HG03520 (cell line): ENCODE measurements around the gene ZNF439.
"Not testable (repeated sequence)": the region's sequence is repeated elsewhere in the genome, so short reads cannot be mapped to it uniquely, and the experiment has no call there.

ENCODE experiments used
- ATAC-seq: cut with Tn5 transposase; IDR thresholded peaks from one replicate; pipeline ENCODE4 v1.9.1; 2021; ENCODE audit warnings: mild to moderate bottlenecking, moderate library complexity; ENCODE audit not compliant: unreplicated experiment

Gene ZNF439

DNA sequence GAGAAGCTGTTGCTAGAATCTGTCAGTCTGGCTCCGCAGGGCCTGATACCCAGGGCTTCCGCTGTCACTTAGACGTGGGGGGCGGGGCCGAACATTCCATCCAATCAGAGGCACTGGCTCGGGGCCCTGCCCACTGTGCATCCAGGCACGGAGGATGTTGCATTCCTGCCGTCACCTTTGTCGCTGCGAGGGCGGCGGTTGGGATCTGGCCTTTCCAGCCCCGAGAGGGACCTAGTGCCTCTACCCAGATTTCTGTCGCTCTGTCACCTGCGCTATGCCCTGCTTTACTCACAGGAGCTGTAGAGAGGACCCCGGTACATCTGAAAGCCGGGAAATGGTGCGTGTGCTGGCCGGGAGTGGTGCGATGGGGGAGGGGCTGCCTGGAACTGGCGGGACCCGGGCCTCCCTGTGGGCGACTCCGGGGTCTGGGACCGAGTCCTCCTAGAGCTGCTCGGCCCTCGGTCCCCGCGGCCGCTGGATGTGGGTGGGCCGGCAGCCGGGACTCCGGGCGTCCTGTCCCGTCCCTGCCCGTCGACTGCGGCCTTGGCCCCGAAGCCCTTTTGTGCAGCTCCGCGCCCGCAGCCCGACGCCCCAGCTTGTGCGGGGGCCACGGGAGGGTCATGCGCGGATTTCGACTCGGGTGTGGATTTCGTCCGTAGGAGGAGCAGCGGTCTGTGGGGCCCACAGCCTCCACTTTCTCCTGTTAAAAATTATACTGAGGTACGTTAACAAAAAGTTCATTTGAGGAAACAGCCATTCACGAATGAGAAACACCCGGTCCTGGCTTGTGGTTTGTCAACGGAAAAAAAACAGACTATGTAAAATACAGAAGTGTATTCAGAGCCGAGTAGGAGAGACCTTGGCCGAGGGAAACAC is at the start of gene ZNF439:
ZNF439 (plus strand) TSS at position 133 of the 876 bp plus-strand sequence; CDS start at position 275, 142 bp downstream.
- ATAC-seq: no peak

DNA sequence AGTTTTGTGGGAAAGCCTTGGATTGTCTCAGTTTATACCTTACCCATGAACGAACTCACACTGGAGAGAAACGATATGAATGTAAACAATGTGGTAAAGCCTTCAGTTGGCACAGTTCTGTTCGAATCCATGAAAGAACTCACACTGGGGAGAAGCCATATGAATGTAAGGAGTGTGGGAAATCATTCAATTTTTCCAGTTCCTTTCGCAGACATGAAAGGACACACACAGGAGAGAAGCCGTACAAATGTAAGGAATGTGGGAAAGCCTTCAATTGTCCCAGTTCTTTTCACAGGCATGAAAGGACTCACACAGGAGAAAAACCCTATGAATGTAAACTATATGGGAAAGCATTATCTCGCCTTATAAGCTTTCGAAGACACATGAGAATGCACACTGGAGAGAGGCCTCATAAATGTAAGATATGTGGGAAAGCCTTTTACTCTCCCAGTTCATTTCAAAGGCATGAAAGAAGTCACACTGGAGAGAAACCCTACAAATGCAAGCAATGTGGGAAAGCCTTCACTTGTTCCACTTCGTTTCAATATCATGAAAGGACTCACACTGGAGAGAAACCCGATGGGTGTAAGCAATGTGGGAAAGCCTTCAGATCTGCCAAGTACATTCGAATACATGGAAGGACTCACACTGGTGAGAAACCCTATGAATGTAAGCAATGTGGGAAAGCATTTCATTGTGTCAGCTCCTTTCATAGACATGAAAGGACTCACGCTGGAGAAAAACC is 42.0 kb upstream of the ZNF439 start:
- ATAC-seq: no peak

DNA sequence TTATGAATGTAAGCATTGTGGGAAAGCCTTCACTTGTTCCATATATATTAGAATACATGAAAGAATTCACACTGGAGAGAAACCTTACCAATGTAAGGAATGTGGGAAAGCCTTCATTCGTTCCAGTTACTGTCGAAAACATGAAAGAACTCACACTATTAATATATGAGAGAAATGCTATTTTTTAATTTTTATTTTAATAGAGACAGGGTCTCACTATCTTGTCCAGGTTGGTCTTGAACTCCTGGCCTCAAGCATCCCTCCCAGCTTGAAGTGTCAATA is 41.5 kb upstream of the ZNF439 start:
- ATAC-seq: no peak

DNA sequence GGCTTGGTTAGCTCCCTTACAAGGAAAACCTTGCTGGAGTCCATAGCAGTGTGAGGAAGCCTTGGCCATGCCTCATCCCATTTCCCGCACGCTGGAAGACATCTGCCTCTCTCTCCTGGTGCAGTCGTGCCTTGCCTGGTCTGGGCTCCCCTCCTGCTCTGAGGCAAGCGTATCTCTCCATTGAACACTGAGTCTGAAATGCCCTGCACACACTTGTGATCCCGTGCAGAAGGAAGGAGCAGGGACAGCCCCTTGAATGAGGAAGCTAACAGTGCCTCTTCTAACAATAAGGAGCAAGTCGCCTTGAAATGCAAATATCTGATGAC is 34.9 kb upstream of the ZNF439 start:
- peak; percentile 16 for ATAC-seq

DNA sequence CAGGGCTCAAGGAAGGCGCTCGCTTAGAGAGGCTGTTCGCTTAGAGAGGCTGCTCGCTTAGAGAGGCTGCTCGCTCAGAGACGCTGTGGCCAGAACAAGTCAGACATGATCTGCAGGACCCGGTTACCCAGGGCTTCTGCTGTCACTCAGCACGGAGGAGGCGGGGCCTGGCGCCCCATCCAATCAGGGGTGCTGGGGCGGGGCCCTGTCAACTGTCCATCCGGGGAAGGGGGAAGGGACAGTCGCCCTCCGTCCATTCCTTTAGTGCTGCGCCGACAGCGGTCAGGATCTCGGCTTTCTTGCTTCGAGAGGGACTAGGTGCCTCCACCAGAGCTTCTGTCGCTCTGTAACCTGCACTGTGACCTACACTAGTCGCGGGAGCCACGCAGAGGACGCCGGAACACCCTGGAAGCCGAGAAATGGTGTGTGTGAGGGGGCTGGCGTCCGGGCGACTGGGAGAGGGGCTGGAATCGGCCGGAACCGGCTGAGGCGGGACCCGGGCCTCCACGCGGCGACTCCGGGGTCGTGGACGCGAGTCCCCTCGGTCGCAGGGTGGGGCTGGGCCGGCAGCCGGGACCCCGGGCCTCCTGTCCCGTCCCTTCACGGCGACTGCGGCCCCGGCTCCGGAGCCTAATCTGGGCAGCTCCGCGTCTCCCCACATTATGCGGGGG is 34.4 kb upstream of the ZNF439 start, which contains the start of gene ZNF440:
ZNF440 (plus strand) TSS at position 245 of the 671 bp plus-strand sequence; CDS start at position 420, 175 bp downstream.
- ATAC-seq: peak; percentile 91

DNA sequence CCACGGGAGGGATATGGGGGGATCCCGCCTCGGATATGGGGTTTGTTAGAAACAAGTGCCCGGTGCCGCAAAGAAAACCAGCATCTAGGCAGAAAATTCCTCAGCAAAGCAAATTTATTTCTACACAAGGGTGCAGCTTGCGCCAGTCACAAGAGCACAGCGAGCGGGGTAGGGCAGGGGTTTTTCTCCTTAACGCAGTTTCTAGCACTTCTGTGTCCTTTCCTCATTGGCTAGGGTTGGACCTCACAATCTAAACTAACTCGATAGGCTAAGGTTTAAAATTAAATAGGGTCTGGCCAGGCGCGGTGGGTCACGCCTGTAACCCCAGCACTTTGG is 33.9 kb upstream of the ZNF439 start:
- no peak for ATAC-seq

DNA sequence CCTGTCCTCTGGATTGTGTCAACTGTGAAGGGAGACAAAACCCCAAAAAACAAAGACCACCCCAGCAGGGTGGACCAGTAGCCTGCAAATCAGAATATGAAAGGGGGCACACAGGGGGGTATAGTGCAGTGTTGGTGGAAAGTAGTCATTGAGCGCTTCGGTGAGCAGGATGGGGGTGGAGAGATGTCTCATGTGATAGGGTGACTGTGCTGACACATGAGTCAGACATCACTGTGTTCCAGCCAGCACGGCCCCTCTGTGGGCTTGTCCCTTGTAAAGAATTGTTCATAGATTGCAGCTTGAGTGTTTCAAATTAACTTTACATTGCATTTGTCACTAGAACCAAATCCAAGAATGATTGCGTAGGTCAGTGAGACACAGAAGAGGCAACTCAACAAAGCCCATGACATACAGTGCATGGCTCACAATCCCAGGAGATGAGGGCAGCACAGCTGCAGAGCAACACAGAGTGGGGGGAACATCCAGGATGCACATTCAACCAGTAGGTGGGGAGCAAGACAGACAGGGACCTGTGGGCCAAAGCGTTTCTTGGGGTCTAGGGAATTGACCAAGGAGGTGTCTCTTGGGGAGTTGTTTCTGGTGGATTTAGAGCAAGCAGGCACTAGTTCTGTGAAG is 26.9 kb upstream of the ZNF439 start:
- ATAC-seq: no peak

DNA sequence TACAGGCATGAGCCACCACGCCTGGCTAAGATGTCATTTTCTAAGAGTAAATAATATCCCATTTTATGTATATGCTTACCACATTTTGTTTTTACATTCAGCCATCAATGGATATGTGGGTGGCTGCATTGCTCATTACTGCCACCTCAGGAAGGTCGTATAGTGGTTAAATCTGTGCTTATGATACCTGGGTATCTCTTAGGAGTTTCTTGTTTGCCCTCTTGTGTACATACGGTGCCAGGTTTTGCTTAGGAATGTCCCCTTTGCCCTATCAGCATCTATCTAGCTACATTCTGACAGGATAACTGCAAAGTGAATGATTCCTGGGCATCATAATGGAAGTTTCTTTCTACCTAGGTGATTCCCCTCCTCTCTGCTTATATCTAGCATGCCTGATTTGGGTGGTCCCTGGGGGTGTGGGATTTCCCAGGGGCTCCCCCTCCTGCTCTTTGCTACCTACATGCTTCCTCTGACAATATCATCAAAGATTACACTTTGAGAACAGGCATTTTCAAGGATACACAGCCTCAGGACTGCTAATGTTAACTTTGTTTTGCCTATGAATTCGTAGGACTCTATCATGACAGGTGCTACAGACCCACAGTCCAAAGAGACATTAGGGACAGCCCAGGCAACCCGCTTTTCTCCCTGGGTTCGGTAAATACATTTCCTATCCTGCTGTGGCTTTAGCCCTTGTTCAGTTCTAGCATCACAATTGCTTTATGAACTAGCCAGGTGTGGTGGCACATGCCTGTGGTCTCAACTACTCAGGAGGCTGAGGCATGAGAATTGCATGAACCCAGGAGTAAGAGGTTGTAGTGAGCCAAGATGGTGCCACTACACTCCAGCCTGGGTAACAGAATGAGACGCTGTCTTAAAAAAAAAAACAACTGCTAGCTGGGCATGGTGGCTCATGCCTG is 19.3 kb upstream of the ZNF439 start:
- not testable (repeated sequence) for ATAC-seq

DNA sequence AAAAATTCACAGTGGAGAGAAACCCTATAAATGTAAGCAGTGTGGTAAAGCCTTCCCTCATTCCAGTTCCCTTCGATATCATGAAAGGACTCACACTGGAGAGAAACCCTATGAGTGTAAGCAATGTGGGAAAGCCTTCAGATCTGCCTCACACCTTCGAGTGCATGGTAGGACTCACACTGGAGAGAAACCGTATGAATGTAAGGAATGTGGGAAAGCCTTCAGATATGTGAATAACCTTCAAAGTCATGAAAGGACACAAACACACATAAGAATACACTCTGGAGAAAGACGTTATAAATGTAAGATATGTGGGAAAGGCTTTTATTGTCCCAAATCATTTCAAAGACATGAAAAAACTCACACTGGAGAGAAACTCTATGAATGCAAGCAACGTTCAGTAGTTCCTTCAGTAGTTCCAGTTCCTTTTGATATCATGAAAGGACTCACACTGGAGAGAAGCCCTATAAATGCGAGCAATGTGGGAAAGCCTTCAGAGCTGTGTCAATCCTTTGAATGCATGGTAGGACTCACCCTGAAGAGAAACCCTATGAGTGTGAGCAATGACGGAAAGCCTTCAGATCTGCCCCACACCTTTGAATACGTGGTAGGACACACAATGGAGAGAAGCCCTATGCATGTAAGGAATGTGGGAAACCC is 16.1 kb upstream of the ZNF439 start:
- ATAC-seq: no peak

DNA sequence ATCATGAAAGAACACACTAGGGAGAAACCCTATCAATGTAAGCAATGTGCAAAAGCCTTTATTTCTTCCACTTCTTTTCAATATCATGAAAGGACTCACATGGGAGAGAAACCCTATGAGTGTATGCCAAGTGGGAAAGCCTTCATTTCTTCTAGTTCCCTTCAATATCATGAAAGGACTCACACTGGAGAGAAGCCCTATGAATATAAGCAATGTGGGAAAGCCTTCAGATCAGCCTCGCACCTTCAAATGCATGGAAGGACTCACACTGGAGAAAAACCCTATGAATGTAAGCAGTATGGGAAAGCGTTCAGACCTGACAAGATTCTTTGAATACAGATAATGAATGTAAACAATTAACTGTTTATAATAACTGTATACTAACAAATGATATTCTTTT is 15.0 kb upstream of the ZNF439 start:
- ATAC-seq: no peak

DNA sequence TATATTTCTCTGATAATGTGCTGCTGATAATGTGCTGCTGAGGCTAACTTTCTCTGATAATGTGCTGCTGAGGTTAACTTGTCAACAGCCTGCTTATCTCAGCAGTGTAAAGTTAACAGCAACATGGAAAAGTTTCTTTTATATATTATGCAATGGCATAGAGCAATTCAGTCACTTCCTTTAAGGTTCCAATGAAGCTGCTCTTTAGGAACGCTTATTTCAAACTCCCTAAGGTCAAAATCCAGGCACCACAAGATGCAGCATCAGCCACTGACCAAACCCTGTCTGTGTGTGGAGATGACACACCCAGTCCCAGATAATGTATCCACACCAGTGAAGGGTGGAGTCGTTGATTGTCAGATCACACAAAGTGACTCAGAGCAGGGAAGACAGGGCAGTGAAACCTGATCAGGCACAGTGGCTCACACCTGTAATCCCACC is 12.9 kb upstream of the ZNF439 start:
- ATAC-seq: not testable (repeated sequence)

DNA sequence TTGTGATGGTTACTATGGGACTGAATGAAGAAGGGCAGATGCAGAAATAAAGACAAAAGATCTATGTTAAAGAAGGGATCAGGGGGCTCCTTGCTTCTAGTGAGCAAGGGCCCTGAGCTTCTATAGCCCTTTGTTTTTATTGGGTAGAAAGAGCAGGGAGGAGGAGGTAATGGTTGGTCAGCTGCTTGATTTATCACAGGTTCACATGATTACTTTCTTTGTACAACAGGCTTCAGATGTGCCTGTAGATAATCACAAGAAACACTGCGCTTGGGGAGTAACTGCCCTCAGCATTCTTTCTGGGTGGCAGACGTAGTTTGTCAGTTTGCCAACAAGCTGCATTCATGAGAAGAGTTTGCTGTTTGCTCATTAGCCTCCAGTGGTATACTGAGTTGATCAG is 4.8 kb upstream of the ZNF439 start:
- ATAC-seq: no peak

DNA sequence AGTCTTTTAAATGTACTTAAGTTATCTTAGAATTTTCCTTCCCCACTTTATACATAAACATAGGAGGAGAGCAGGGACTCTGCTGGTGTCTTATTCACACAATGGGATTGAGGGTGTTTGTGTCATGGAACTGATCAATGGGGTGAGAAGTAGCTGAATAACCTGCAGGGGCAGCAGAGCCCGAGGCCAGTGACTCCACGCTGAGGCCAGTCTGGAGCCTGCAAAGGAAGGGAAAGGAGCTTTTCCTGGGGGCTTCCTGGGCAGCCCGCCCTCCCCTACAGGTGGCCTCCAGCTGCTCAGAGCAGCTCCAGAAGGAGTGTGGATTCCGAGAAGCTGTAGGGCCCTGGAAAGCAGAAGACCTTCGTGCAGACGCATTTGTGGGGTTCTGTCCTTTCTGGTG is 911 bp upstream of the ZNF439 start:
- ATAC-seq: not testable (repeated sequence)

DNA sequence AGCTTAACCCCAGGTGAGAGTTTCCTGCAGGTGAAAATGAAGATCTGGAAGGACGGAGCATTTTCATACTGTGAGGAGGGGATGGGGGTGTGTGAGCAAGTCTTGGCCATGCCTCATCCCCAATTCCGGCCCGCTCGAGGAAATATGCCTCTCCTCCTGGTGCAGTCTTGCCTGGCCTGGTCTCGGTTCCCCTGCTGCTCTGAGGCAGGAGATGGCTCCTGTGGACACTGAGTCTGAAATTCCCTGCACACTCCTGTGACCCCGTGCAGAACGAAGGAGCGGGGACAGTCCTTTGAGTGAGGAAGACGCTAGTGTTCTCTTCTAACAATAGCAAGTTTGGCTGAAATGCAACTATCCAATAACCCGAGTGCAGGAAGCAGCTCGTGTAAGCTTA is 329 bp upstream of the ZNF439 start:
- ATAC-seq: no peak

DNA sequence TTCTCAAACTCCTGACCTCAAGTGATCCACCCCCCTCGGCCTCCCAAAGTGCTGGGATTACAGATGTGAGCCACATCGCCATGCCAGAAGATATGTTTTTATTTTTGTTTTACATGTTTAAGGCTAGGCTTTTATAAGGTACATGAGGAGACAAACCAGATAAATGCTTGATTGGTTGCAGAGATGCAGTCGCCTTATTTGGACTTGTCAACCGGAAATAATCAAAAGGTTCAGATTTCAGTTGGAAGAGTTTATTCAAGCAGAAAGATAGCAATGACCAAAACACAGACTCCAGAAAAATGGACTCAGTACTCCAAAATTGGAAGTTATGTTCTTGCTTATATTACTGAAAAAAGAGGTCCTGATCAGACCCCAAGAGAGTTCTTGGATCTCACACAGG is 1.8 kb downstream of the ZNF439 start:
- ATAC-seq: not testable (repeated sequence)

DNA sequence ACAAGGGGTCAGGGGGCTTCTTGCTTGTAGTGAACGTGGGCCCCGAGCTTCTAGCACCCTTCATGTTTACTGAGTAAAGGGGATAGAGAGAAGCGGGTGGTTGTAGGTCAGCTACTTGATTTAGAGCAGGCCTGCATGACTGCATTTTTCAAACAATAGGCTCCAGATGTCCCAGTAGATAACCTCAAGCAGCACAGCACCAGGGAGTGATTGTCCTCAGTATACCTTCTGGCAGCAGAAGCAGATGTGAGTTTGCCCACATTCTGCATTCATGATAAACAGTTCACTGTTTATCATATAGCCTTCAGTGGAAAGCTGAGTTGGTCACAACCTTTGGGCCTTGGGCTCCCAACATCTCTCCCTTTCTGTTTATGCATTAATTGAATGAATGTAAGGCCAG is 4.8 kb downstream of the ZNF439 start:
- ATAC-seq: no peak

DNA sequence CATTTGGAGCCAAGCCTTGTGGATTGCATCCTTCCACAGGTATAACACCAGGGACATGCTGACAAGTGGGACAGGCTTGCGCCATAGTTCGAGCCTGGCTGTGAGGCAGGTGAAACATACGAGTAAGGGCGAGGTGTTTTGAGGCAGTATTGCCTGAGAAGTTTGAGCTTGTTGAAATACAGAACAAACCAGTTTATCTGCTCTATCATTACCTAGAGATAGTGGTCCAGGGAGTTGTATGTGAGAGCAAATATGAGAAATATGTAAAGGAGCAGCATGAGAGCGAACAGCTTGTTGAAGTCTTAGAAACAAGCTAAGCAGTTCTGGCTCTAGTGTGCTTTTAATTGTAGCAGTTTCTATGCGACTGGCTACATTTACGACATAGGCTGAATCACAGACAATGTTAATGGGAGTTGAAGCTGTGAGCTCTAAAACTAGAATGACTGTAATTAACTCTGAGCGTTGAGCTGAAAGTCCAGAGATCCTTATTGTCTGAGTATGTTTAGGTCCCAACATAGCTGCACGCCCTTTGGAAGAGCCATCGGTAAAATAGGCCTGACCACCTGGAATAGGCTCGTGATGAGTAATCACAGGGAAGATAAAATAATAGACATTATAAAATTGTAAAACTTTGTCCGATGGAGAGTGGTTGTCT is 8.2 kb downstream of the ZNF439 start:
- no peak for ATAC-seq

DNA sequence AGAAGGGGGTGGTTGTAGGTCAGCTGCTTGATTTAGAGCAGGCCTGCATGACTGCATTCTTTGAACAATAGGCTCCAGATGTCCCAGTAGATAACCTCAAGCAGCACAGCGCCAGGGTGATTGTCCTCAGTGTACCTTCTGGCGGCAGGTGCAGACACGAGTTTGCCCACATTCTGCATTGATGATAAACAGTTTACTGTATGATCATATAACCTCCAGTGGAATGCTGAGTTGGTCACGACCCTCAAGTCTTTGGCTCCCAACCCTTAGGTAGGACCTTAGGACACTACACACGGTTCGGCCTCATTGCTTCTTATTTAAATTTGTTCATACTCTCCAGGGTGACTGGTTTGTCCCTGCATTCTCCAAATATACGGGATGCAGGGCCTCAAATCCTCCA is 12.2 kb downstream of the ZNF439 start:
- ATAC-seq: no peak

DNA sequence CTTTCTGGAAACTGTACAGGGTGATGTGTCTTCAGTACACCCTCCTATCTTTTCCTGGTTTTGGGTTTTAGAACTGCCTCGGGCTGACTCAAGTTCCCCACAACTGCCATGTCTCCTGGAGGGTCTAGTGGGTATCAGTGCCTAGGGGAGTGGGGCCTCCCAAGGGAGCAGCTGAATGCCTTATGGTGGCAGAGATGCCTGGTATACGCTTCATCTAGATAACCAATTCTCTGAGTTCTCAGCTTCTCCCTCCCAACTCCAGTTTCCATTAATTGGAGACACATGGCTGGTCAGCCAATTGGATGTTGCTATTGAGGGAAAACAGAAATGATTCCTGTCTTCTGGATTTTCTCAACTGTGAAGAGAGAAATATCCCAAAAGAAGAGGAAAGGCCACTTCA is 12.8 kb downstream of the ZNF439 start:
- ATAC-seq: no peak
